Measurements from ENCODE around the gene STAT2. TPM values are rescaled to one million over a fixed set of nuclear protein-coding genes. Genes with fewer than 3 reads are reported as not detected.

Gene STAT2
- total and polyA plus RNA-seq, 9 of the 15 experiments (the other 6 are each of a cell fraction or from before 2014, with no cell fraction given) = 15.5 to 46.9 (median 40.1) TPM

DNA sequence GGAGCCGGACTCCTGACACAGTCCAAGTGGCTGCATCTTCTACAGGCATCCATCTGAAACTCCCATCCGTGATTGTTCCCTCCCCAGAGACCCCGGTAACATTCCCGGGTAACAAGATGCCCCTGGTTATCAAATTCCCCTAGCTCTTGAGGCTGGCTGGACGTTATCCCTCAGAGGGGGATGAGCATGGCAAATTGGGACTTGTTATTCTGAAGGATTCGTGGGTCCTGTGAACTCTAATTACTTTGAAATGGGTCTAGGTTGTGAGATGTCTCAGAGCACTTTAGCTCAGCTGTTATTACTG lies 25.5 kb downstream of the STAT2 start (continued):
- TF ChIP-seq, protein P1, sequence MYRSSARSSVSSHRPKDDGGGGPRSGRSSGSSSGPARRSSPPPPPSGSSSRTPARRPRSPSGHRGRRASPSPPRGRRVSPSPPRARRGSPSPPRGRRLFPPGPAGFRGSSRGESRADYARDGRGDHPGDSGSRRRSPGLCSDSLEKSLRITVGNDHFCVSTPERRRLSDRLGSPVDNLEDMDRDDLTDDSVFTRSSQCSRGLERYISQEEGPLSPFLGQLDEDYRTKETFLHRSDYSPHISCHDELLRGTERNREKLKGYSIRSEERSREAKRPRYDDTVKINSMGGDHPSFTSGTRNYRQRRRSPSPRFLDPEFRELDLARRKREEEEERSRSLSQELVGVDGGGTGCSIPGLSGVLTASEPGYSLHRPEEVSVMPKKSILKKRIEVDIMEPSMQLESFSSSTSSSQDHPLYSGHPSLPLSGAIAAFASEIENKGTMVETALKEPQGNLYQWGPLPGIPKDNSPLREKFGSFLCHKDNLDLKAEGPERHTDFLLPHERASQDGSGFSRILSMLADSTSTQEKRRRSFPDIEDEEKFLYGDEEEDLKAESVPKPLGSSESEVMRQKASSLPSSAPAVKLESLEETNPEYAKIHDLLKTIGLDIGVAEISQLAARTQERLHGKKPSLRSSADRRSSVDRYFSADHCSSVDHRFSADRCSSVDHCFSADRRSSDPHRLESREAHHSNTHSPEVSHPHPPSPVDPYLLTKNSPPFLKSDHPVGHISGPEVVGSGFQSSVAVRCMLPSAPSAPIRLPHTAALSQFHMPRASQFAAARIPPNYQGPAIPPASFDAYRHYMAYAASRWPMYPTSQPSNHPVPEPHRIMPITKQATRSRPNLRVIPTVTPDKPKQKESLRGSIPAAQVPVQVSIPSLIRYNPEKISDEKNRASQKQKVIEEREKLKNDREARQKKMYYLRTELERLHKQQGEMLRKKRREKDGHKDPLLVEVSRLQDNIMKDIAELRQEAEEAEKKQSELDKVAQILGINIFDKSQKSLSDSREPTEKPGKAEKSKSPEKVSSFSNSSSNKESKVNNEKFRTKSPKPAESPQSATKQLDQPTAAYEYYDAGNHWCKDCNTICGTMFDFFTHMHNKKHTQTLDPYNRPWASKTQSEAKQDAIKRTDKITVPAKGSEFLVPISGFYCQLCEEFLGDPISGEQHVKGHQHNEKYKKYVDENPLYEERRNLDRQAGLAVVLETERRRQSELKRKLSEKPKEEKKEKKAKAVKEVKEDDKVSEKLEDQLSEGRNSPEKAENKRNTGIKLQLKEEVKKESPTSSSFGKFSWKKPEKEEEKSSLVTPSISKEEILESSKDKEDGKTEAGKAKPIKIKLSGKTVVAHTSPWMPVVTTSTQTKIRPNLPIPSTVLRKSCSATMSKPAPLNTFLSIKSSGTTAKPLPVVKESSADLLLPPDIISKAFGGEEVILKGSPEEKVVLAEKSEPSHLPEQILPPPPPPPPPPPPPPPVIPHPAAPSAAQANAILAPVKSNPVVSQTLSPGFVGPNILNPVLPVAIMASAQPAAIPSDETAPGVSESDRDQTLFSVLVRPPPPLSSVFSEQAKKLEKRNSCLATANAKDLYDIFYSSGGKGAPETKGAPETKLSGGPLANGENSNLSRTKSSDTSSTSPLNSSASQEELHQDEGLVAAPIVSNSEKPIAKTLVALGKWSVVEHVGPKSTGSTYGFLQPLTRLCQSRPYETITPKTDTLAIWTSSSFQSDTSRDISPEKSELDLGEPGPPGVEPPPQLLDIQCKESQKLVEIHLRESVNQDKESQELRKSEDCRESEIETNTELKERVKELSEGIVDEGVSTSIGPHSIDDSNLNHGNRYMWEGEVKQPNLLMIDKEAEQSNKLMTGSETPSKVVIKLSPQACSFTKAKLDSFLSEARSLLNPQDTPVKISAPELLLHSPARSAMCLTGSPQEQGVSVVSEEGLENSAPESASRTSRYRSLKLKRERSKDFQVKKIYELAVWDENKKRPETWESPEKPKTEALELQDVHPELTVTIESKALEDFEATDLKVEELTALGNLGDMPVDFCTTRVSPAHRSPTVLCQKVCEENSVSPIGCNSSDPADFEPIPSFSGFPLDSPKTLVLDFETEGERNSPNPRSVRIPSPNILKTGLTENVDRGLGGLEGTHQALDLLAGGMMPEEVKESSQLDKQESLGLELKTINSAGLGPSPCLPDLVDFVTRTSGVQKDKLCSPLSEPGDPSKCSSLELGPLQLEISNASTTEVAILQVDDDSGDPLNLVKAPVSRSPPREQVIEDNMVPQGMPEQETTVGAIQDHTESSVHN (IDR thresholded peaks at IDR 0.05; ENCODE audit: borderline replicate concordance in 1 of 2, low read depth in 1 of 2) = no peak
- no peak for TF ChIP-seq TRIM24 (IDR thresholded peaks at IDR 0.05)
- 0 out of 2 replicates have a peak, but pooled peaks have one; percentile 9 for TF ChIP-seq NFRKB (IDR thresholded peaks at IDR 0.05; ENCODE audit: low read depth)
- TF ChIP-seq HNRNPH1 (optimal IDR thresholded peaks at IDR 0.05; ENCODE audit: low read depth, low read length) = no peak
- TF ChIP-seq KLF6 (CRISPR knock-in tag; IDR thresholded peaks at IDR 0.05; ENCODE audit: borderline replicate concordance) = 0 out of 2 replicates have a peak, but pooled peaks have one; percentile 15
- TF ChIP-seq, protein P2, sequence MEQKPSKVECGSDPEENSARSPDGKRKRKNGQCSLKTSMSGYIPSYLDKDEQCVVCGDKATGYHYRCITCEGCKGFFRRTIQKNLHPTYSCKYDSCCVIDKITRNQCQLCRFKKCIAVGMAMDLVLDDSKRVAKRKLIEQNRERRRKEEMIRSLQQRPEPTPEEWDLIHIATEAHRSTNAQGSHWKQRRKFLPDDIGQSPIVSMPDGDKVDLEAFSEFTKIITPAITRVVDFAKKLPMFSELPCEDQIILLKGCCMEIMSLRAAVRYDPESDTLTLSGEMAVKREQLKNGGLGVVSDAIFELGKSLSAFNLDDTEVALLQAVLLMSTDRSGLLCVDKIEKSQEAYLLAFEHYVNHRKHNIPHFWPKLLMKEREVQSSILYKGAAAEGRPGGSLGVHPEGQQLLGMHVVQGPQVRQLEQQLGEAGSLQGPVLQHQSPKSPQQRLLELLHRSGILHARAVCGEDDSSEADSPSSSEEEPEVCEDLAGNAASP (IDR thresholded peaks at IDR 0.05) = no peak
- TF ChIP-seq ILF3 (IDR thresholded peaks at IDR 0.05; ENCODE audit: borderline replicate concordance) = 0 out of 2 replicates have a peak, but pooled peaks have one; percentile 43
- TF ChIP-seq, protein P3, sequence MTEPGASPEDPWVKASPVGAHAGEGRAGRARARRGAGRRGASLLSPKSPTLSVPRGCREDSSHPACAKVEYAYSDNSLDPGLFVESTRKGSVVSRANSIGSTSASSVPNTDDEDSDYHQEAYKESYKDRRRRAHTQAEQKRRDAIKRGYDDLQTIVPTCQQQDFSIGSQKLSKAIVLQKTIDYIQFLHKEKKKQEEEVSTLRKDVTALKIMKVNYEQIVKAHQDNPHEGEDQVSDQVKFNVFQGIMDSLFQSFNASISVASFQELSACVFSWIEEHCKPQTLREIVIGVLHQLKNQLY (CRISPR knock-in tag; conservative IDR thresholded peaks at IDR 0.05) = peak in 1 of 2 experiments; percentile 82; a peak in 1 of 4 replicates
- TF ChIP-seq ZNF75A (CRISPR knock-in tag; IDR thresholded peaks at IDR 0.05) = no peak
- TF ChIP-seq THRB (CRISPR knock-in tag; conservative IDR thresholded peaks at IDR 0.05) = no peak
- no peak for TF ChIP-seq ZNF583 (CRISPR knock-in tag; IDR thresholded peaks at IDR 0.05)
- TF ChIP-seq SIN3B (IDR thresholded peaks at IDR 0.05; ENCODE audit: low read depth) = no peak
- no peak for TF ChIP-seq L3MBTL2 (IDR thresholded peaks at IDR 0.05)

Measured in K562 (cell line).